HTERT RPE-1 (cell line): Measurements from ENCODE around the gene GNPTG.
"Not testable (repeated sequence)": the region's sequence is repeated elsewhere in the genome, so short reads cannot be mapped to it uniquely, and the experiment has no call there.

Experiments used
- in situ Hi-C: fragments of 300-500 bp; cut with MboI; formaldehyde crosslinking; loops from 4 replicates; pipeline ENCODE4 v1.14.3; 2020; ENCODE audit warnings: low sequenced_read_pairs

Gene GNPTG

GRCh38 chr16:1318268-1318545, 33.5 kb upstream of the GNPTG start:
- in situ Hi-C loops, result no loop called here

DNA sequence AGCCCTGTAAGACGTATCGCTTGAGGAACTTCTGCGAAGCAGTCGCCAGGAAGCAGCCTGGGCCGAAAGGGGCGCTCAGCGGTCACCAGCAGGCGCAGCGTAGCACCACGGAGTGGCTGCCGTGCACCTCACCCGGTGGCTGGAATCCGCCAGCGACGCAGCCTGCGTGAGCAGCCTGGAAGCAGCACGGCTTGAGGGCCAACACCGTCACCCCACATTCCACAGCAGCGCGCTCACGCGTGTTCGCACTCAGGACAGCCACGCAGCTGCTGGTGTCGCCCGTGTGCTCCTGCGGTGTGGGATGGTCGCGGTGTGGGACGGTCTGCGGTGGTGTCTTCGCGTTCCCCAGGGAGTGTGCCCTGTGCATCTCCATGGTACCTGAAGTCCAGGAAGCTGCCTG, 32.7 kb upstream of the GNPTG start:
- in situ Hi-C loops, result no loop called here

DNA sequence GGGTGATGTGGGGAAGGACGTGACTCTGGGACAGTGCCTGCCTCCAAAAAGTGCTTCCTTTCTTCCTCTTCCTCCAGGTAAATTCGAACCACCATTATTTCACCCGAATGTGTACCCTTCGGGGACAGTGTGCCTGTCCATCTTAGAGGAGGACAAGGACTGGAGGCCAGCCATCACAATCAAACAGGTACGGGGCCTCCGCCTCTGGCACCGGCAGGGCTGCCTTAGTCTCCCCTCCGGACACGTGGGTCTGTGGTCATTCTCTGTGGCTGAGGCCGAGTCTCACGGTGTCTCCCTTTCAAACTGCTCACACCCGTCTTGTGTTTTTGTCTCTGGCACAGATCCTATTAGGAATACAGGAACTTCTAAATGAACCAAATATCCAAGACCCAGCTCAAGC, 31.6 kb upstream of the GNPTG start:
- in situ Hi-C loops, result no loop called here

DNA sequence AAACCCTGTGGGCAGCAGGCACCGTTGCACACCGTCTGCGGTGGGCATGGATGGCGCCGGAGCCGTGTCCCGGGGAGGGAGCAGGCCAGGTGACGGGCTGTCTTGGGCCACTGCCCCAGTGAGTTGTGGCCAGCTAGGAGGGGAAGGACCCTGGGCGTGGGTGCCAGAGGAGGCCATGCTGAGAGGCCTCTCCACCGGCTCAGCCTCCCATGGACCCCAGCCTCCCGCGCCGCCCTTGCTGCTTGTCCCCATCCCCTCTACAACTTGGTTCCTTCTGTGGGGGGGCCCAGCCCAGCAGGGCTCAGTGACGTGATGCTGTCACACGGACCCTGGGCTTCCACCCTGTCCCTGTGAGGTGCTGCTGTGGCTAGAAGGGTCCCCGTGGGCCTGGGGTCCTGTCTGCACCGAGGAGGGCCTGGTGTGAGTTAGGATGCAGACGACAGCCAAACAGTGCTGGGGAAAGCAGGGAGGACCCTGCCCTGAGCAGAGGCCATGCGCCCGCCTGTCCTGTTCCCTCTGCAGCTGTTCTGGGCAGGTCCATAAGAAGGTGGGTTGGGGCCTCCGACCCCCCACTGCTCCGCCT, 31.0 kb upstream of the GNPTG start:
- in situ Hi-C loops, result no loop called here

DNA sequence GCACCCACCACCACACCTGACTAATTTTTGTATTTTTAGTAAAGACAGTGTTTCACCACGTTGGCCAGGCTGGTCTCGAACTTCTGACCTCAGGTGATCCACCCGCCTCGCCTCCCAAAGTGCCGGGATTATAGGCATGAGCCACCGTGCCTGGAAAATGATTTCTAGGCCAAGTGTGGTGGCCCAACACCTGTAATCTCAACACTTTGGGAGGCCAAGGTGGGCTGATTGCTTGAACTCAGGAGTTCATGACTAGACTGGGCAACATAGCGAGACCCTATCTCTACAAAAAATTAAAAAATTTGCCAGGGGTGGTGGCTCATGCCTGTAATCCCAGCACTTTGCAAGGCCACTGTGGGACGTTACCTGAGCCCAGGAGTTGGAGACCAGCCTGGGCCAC, 29.3 kb upstream of the GNPTG start:
- in situ Hi-C loops, result no loop called here

GRCh38 chr16:1323296-1324239, 28.2 kb upstream of the GNPTG start:
- in situ Hi-C loops, result no loop called here

DNA sequence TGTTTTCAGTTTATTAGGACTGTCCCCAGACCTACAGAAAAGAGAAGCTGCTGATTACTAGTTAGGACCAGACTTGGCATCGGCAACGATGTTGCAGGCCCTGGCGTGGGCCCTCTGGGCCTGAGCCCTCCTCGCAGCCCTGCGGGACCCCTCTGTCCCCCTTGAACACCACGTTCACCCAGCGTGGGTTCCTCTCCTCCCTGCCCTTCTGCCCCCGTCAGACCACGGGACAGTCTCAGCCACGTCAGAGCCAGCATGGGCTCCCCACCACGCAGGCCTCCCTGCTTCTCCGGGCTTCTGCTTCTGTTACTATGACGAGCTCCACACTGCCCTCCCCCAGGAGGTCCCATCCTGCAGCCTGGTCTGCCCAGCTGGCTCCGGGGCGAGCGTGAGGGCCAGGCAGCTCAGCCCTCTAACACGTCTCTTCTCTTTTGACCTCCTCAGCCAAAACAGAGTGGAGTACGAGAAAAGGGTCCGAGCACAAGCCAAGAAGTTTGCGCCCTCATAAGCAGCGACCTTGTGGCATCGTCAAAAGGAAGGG, 27.4 kb upstream of the GNPTG start:
- in situ Hi-C loops, result no loop called here

DNA sequence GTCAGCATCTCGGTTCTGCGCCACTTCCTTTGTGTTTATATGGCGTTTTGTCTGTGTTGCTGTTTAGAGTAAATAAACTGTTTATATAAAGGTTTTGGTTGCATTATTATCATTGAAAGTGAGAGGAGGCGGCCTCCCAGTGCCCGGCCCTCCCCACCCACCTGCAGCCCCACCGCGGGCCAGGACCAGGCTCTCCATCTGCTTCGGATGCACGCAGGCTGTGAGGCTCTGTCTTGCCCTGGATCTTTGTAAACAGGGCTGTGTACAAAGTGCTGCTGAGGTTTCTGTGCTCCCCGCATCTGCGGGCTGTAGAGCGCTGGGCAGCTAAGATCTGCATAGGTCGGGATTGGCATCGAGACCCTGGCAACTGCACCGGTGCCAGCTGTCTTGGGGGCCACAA, 26.5 kb upstream of the GNPTG start:
- in situ Hi-C loops, result no loop called here

DNA sequence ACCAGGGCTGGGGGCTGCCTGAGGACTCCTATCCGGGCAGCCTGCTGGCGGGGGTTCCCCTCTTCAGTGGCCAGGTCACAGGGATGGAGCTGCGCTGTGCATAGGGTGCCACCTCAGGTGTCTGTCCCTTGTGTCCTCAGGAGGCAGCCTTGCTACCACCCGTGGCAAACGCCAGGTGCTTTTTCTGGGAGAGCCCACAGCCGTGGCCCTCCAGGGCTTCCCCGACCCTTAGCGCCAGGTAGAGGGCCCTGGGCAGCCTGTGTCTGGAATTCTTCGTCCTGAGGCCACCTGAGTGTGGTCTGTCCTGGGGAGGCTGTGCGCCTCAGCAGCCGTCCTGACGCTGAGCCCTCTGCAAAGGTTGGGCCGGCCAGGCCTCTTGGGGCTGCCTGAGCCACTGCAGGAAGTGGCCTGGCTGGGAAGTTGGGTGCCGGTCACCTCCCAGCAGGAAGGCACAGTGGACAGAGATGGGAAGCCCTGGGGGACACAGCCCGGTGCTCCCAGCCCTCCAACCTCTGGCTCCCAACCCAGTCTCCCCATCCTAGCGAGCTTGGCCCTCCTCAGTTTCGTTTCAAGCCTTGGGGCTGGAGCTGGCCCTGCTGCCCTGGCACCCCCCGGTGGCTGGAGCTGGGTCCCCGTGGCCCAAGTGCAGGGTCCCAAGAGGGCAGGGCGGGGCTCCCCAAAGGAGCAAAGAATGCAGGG, 25.9 kb upstream of the GNPTG start:
- in situ Hi-C loops, result no loop called here

DNA sequence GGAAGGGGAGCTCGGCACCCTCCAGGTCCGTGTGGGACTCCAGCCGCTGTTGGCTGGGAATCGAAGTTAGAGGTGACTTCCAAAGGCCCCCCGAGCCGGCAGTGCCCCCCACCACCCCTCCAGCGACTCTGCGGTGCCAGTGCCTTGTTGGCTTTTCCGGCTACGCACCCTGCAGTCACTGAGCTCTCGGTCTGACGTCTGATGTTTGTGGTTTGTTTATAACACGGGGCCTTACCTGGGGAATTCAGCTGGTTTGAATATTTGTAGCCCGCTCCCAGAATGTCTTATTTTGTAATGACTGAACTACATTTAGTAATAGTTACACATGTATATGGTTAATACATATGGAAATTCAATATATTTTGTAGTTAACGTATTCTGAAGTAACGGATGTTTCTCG, 25.3 kb upstream of the GNPTG start:
- in situ Hi-C loops, result no loop called here

GRCh38 chr16:1326946-1327618, 24.6 kb upstream of the GNPTG start:
- in situ Hi-C loops, result no loop called here

DNA sequence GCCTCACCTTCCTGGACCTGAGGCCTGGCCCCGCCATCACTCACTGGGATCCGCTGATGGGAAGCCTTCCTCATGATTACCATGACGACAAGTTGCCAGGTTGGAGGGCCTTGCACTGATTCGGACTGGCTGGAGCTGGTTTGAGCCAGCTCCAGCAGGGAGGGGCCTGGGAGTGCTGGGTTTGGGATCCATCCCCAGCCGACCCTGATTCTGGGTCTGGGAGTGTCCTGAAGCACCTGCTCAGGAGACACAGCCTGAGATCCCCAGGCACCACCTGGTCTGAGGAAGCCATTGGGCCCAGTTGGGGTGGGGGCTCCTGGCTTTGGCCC, 24.1 kb upstream of the GNPTG start:
- in situ Hi-C loops, result no loop called here

DNA sequence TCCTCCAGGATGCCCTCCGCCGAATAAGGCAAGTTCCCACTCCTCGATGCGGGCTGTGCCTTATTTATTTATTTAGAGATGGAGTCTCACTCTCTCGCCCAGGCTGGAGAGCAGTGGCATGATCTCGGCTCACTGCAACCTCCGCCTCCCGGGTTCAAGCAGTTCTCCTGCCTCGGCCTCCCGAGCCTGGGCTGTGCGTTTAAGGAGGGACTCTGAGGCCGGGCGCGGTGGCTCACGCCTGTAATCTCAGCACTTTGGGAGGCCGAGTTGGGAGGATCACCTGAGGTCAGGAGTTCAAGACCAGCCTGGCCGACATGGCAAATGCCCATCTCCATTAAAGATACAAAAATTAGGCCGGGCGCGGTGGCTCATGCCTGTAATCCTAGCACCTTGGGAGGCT, 23.6 kb upstream of the GNPTG start:
- in situ Hi-C loops, result not testable (repeated sequence)

- in situ Hi-C loops, result not testable (repeated sequence)
Measured at GRCh38 chr16:1328961-1329360, 22.8 kb upstream of the GNPTG start.

DNA sequence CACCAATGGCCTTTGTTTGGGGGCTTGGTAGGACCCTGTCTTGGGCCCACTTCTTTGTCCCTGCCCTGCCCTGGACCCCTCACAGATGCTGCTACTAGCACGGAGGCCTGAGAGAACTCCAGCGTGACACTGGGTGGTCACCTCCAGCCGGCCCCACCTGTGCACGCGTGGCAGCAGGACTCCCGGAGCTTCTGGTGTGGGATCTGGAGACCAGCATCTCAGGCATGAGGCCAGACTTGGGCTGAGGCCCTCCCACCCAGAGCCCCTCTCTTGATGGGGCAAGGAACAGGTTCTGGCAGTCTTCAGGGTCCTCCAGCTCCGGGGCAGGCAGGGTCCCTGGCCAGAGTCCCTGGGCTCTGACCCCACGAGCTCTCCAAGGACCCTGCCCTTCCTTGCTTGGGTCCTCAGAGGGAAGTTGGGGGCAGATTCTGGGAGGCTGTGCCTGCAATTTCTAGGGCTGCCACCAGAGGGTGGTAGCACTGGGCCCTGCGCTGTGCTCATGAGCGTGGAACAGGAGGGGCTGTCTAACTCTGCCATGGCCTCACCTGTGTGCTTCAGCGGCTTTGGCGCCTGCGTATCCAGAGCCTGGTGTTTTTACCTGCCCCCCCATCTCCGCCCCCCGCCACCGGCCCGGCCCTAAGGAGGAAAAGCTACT, 21.3 kb upstream of the GNPTG start:
- in situ Hi-C loops, result no loop called here

GRCh38 chr16:1330931-1331711, 20.6 kb upstream of the GNPTG start:
- in situ Hi-C loops, result no loop called here

- in situ Hi-C loops, result no loop called here
Measured at GRCh38 chr16:1331712-1332617, 19.8 kb upstream of the GNPTG start.

DNA sequence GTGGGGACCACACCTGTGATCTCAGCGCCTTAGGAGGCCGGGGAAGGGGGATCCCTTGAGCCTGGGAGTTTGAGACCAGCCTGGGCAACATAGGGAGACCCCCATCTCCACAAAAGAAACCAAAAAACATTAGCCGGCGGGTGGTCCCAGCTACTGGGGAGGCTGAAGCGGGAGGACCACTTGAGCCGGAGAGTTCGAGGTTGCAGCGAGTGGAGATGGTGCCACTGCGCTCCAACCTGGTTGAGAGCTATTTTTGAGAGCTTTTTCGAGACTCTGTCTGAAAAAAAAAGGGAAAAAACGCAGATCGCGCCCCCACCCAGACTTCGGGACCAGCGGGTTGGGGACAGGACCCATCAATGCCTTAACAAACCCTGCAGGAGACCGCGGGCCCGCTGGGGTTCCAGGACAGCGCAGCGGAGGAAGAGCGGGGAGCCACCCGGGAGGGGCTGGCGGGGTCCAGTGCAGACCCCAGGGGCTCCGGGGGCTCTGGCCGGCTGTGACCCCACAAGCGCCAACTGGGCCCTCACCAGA, 19.0 kb upstream of the GNPTG start:
- in situ Hi-C loops, result no loop called here
